ENCODE data around the gene WDR72.

DNA sequence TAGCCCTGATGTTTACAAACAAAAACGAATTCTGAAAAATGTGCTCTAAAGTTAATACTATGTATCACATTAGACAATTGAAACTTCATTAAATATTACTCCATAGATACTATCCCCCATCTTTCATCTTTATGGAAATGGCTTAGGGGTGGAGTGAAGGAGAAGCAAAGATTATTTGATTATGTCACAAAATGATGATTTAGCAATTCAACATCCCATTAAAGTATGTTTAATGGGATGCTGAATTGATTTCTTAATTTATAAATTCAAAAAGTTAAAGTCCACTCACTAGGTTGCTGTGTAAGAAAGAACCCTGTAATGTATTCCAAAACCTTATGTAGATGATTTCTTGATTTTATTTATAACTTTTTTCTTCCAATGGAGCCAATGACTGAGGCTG is 201.1 kb downstream of the WDR72 start:
- TF ChIP-seq POLR2AphosphoS5 (IDR thresholded peaks at IDR 0.05) (no peak), EP300 (IDR thresholded peaks at IDR 0.05) (no peak), CTCF (IDR thresholded peaks at IDR 0.05) (no peak), POLR2A (IDR thresholded peaks at IDR 0.05) (no peak)
